ENCODE data around the gene DGKI. TPM values are rescaled to one million over a fixed set of nuclear protein-coding genes. Genes with fewer than 3 reads are reported as not detected.

Gene DGKI
- total RNA-seq, 3 donors from 2014 or later = 0.36 to 1.4 (median 0.46) TPM

DNA sequence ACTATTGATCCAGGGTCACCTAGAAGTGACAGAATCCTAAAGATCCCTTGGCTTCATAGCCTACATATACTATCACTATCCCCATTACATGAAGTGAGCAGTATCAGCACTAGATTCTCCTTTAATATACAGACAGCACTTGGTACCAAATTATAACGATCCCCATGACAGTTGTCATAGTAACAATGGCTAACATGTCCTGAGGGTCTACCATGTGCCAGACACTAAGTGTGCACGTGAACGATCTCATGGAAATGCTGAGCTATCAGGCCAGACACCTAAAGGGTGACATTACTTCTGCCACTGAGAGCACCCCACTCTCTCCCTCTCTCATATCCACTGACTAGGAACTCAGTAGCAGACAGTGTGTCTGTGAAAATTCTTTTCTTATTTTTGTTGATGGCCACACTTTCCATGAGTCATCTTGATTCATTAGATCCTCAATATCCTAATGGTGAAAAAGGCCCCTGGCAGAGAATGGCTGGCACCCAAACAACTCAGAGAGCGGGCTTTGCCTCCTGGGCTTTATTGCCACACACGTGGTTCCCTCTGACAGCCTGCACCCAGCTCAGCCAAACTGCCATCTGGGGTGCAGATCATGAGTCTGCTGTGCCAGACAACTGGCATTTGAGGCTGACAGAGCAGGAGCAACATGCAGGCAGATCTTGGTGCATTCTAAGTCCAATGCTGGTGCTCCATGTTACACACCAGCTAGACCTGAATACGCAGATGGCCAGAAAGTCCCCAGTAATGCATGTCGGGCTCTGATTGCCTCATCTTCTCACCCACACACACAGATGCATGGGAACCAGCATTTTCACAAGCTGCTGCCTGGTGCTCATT lies 176.3 kb downstream of the DGKI start:
- intact Hi-C loops (cut with DNase I, micrococcal nuclease) = no loop called here
- no peaks in the 10 kb centered on the region for H3K4me1 ChIP-seq (ENCODE audit: low read depth)
- ATAC-seq (no peak), DNase-seq (no peak)
- TF ChIP-seq, protein P1, sequence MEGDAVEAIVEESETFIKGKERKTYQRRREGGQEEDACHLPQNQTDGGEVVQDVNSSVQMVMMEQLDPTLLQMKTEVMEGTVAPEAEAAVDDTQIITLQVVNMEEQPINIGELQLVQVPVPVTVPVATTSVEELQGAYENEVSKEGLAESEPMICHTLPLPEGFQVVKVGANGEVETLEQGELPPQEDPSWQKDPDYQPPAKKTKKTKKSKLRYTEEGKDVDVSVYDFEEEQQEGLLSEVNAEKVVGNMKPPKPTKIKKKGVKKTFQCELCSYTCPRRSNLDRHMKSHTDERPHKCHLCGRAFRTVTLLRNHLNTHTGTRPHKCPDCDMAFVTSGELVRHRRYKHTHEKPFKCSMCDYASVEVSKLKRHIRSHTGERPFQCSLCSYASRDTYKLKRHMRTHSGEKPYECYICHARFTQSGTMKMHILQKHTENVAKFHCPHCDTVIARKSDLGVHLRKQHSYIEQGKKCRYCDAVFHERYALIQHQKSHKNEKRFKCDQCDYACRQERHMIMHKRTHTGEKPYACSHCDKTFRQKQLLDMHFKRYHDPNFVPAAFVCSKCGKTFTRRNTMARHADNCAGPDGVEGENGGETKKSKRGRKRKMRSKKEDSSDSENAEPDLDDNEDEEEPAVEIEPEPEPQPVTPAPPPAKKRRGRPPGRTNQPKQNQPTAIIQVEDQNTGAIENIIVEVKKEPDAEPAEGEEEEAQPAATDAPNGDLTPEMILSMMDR (IDR thresholded peaks at IDR 0.05) = no peak
- H3K4me3 ChIP-seq = no peak overlapping the region
- no peaks in the 10 kb centered on the region for H3K9me3 ChIP-seq
- H3K36me3 ChIP-seq (ENCODE audit: low read depth) = no peaks in the 10 kb centered on the region

DNA sequence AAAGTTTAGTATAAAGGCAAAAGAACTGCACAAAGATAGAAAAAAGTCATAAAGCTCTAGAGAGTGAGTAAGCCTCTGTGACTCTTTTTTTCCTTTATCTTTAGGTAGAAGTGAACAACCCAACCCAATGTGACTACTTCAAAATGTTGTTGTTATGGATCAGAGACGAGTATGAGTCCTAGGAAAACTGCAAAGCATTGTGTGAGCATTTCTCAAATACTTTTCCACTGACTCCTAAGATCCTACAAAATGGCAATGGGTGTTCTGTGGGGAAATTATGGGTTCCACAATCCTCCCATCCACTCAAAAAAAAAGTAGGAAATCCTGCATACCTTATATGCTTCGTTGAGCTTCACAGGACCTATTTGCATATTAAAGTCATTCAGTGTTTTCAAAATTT lies 177.1 kb downstream of the DGKI start:
- H3K4me1 ChIP-seq (ENCODE audit: low read depth) = no peaks in the 10 kb centered on the region
- no peak for ATAC-seq

DNA sequence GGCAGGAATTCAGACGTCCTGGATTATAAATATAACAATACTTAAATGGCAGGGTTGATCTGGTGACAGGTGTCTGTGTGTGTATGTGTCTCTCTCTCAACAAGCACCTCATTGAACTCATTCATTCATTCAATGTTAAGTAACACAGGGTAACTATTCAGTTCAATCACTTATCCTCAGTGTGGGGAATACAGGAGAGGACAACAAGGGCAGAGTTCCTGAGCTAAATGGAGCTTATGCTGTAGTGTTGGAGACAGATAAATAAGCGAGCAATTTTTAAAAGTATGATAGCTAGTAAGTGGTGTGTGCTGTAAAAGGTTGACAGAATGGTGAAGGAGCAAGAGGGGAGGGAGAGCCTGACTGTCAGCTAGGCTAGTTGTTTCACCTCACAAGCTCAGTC lies 178.4 kb downstream of the DGKI start:
- no peaks in the 10 kb centered on the region for H3K4me1 ChIP-seq (ENCODE audit: low read depth)

More for the DNA sequence above, 177.1 kb downstream of the DGKI start:
- intact Hi-C loops (cut with DNase I, micrococcal nuclease) = no loop called here
- no peak overlapping the region for H3K4me3 ChIP-seq
- H3K36me3 ChIP-seq (ENCODE audit: low read depth) = no peaks in the 10 kb centered on the region
- TF ChIP-seq, protein P1 (IDR thresholded peaks at IDR 0.05) = no peak
- DNase-seq = no peak
- H3K9me3 ChIP-seq = no peaks in the 10 kb centered on the region

DNA sequence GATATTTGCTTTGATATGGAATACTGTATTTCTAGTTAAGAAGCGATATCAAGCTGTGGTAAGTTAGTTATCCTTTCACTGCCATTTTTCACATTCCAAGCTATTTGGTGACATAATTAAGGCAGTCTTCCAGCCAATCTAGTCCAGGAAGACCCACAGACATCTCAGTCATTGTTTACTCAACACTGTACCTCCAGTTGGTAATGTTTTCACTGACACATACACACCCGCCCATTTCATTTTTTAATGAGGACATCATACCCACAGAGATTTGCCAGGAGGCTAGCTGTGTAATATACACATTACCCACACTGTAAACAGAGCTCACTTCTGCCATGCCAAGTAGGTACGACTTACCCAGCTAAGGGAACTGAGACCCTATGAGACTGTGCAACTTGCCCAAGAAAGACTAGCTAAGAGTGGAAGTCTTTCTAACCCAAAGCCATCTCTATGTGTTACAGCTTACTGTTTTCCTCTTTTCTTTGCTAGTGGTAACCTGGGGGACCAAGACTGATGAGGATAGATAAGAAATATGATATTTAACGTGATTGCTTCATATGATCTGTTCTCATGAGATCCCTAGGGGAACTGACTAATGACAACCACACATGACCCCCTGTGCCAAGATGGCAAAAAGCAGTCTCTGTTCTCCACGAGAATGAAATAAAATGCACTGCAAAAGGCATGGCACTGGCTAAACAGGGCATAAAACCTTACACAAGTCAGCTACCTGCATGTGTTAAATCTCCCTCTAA lies 179.0 kb downstream of the DGKI start:
- Histone ChIP-seq H3K9me3 (no peaks in the 10 kb centered on the region), H3K36me3 (ENCODE audit: low read depth) (no peaks in the 10 kb centered on the region), H3K4me1 (ENCODE audit: low read depth) (no peaks in the 10 kb centered on the region), H3K4me3 (no peak overlapping the region)
- TF ChIP-seq, protein P1 (IDR thresholded peaks at IDR 0.05) = no peak
- intact Hi-C loops (cut with DNase I, micrococcal nuclease) = no loop called here
- DNase-seq = no peak
- ATAC-seq = no peak

More for the DNA sequence above, 178.4 kb downstream of the DGKI start:
- intact Hi-C loops (cut with DNase I, micrococcal nuclease) = no loop called here
- Histone ChIP-seq H3K9me3 (no peaks in the 10 kb centered on the region), H3K4me3 (no peak overlapping the region), H3K36me3 (ENCODE audit: low read depth) (no peaks in the 10 kb centered on the region)
- TF ChIP-seq, protein P1 (IDR thresholded peaks at IDR 0.05) = no peak
- DNase-seq (no peak), ATAC-seq (no peak)

DNA sequence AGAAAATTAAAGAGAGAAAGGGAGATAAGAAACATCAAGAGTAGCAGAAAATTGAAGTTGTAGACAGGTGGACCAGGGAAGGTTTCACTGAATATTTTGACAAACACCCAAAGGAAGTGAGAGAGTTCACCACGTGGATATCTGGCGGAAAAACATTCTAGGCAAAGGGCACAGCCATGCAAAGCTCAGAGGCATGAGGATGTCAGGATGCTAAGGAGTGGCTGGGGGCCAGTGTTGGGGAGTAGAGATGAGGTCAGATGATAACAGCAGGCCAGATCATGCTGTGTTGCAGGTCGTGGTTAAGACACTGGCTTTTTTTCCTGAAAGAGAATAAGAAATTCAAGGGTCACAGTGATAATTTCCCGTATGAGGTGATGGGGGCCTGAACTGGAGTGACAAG lies 181.9 kb downstream of the DGKI start:
- intact Hi-C loops (cut with DNase I, micrococcal nuclease) = no loop called here

More for the DNA sequence above, 181.9 kb downstream of the DGKI start:
- no peaks in the 10 kb centered on the region for H3K4me1 ChIP-seq (ENCODE audit: low read depth)
- ATAC-seq (no peak), DNase-seq (no peak)
- H3K4me3 ChIP-seq = no peak overlapping the region
- H3K36me3 ChIP-seq (ENCODE audit: low read depth) = no peaks in the 10 kb centered on the region
- TF ChIP-seq, protein P1 (IDR thresholded peaks at IDR 0.05) = no peak
- H3K9me3 ChIP-seq = no peaks in the 10 kb centered on the region
